Kidney epithelial cell (primary cell): ENCODE measurements around the gene ART1. TPM values are rescaled to one million over a fixed set of nuclear protein-coding genes. Genes with fewer than 3 reads are reported as not detected.

Experiments used
- DNase-seq: peaks from one replicate; pipeline ENCODE4 v3.0.0-alpha.2; 2010; ENCODE audit warnings: low read depth
- H3K27me3 ChIP-seq: 2 replicates; pipeline ENCODE4 v1.6.0; 2011; ENCODE audit warnings: low read length; ENCODE audit not compliant: control insufficient read depth, insufficient read depth
- H3K36me3 ChIP-seq: 2 replicates; pipeline ENCODE4 v1.5.1; 2011; ENCODE audit warnings: low read length; ENCODE audit not compliant: control insufficient read depth, insufficient read depth
- H3K4me3 ChIP-seq: 2 replicates; pipeline ENCODE4 v1.5.1; 2011; ENCODE audit warnings: low read depth, mild to moderate bottlenecking, control low read depth, low read length
- CTCF ChIP-seq: IDR thresholded peaks from 2 replicates; pipeline ENCODE4 v1.5.1; 2011; ENCODE audit warnings: mild to moderate bottlenecking, moderate library complexity, low read length, control low read depth, inconsistent platforms; ENCODE audit not compliant: insufficient read depth, poor library complexity, severe bottlenecking
- total RNA-seq: library from RNA; depleted of rRNA; stranded (reverse); fragments of >200 nt; gene quantifications from 2 replicates; pipeline ENCODE4 v1.2.3, GENCODE V29; 2015

Gene ART1
- total RNA-seq, 1 donor from 2014 or later = not detected

- H3K4me3 ChIP-seq = no peak overlapping the region
- DNase-seq = no peak
- no peaks in the 10 kb centered on the region for H3K36me3 ChIP-seq
- no peaks in the 10 kb centered on the region for H3K27me3 ChIP-seq
- TF ChIP-seq CTCF = no peak
Measured at GRCh38 chr11:3703383-3703782, 58.5 kb downstream of the ART1 start.

GRCh38 chr11:3707176-3707575 is 62.2 kb downstream of the ART1 start:
- no peak for DNase-seq

GRCh38 chr11:3709977-3710376 is 65.0 kb downstream of the ART1 start:
- no peak for DNase-seq
- Histone ChIP-seq H3K4me3 (no peak overlapping the region), H3K27me3 (no peaks in the 10 kb centered on the region), H3K36me3 (peaks cover 2% of the 10 kb centered on the region)
- TF ChIP-seq CTCF = no peak

More at GRCh38 chr11:3707176-3707575, 62.2 kb downstream of the ART1 start:
- no peak overlapping the region for H3K4me3 ChIP-seq
- peaks cover 2% of the 10 kb centered on the region for H3K36me3 ChIP-seq
- no peaks in the 10 kb centered on the region for H3K27me3 ChIP-seq
- TF ChIP-seq CTCF = no peak

- H3K27me3 ChIP-seq = no peaks in the 10 kb centered on the region
- no peak for DNase-seq
- no peak overlapping the region for H3K4me3 ChIP-seq
- H3K36me3 ChIP-seq = peaks cover 3% of the 10 kb centered on the region
- TF ChIP-seq CTCF = no peak
Measured at GRCh38 chr11:3710485-3711259, 65.7 kb downstream of the ART1 start.

GRCh38 chr11:3712274-3712673 is 67.3 kb downstream of the ART1 start:
- H3K36me3 ChIP-seq = peaks cover 3% of the 10 kb centered on the region
- no peak for TF ChIP-seq CTCF

More at GRCh38 chr11:3712274-3712673, 67.3 kb downstream of the ART1 start:
- Histone ChIP-seq H3K4me3 (no peak overlapping the region), H3K27me3 (no peaks in the 10 kb centered on the region)
- DNase-seq = no peak

Other genes with a start within 250 kb of the ART1 start
- gene ART5, start 3.1 kb upstream of the ART1 start, total RNA-seq = 0.21 and 0.54 TPM in 2 replicates
- 0.54 and 2.3 TPM in 2 replicates for gene CHRNA10, start 26.3 kb downstream of the ART1 start, total RNA-seq
- 73.4 and 94.0 TPM in 2 replicates for gene NUP98, start 152.4 kb downstream of the ART1 start, total RNA-seq
- gene PGAP2, start 163.4 kb downstream of the ART1 start, total RNA-seq = 20.3 and 20.6 TPM in 2 replicates
- gene RHOG, start 195.8 kb downstream of the ART1 start, total RNA-seq = 30.3 and 46.8 TPM in 2 replicates
- gene STIM1, start 210.5 kb downstream of the ART1 start, total RNA-seq = 25.4 and 35.3 TPM in 2 replicates